HG03460 (cell line): ENCODE results near the gene INPP4B.

ENCODE experiments used
- ATAC-seq: cut with Tn5 transposase; IDR thresholded peaks from one replicate; pipeline ENCODE4 v1.9.1; 2021; ENCODE audit not compliant: unreplicated experiment

Gene INPP4B

GRCh38 chr4:142741995-142742394, 104.1 kb downstream of the INPP4B start:
- ATAC-seq = no peak

- no peak for ATAC-seq
Measured at GRCh38 chr4:142728233-142728632, 117.9 kb downstream of the INPP4B start.

- ATAC-seq = no peak
Measured at GRCh38 chr4:142727149-142727548, 119.0 kb downstream of the INPP4B start.

GRCh38 chr4:142725886-142726285, 120.2 kb downstream of the INPP4B start:
- no peak for ATAC-seq

- no peak for ATAC-seq
Measured at GRCh38 chr4:142721187-142721586, 124.9 kb downstream of the INPP4B start.

- ATAC-seq = no peak
Measured at GRCh38 chr4:142719854-142720541, 126.1 kb downstream of the INPP4B start.

GRCh38 chr4:142718981-142719380, 127.1 kb downstream of the INPP4B start:
- no peak for ATAC-seq

GRCh38 chr4:142715727-142716126, 130.4 kb downstream of the INPP4B start:
- ATAC-seq = no peak

GRCh38 chr4:142713282-142714030, 132.6 kb downstream of the INPP4B start:
- no peak for ATAC-seq

GRCh38 chr4:142708231-142708630, 137.9 kb downstream of the INPP4B start:
- ATAC-seq = no peak

- ATAC-seq = no peak
Measured at GRCh38 chr4:142707401-142707800, 138.7 kb downstream of the INPP4B start.

- ATAC-seq = no peak
Measured at GRCh38 chr4:142706381-142706780, 139.7 kb downstream of the INPP4B start.

- no peak for ATAC-seq
Measured at GRCh38 chr4:142705820-142706219, 140.3 kb downstream of the INPP4B start.

GRCh38 chr4:142703694-142704309, 142.3 kb downstream of the INPP4B start:
- ATAC-seq = no peak

GRCh38 chr4:142701017-142701416, 145.1 kb downstream of the INPP4B start:
- ATAC-seq = no peak

GRCh38 chr4:142700531-142700930, 145.6 kb downstream of the INPP4B start:
- no peak for ATAC-seq

- ATAC-seq = no peak
Measured at GRCh38 chr4:142698552-142698951, 147.5 kb downstream of the INPP4B start.

- no peak for ATAC-seq
Measured at GRCh38 chr4:142697928-142698327, 148.2 kb downstream of the INPP4B start.

GRCh38 chr4:142697320-142697719, 148.8 kb downstream of the INPP4B start:
- ATAC-seq = no peak

- no peak for ATAC-seq
Measured at GRCh38 chr4:142696334-142697122, 149.6 kb downstream of the INPP4B start.

GRCh38 chr4:142690406-142691163, 155.5 kb downstream of the INPP4B start:
- no peak for ATAC-seq
